ENCODE measurements around the gene CD200R1L.

The CD200R1L gene

GRCh38 chr3:112804021-112804420, 42.6 kb downstream of the CD200R1L start:
- TF ChIP-seq FOXP2 (optimal IDR thresholded peaks at IDR 0.05; ENCODE audit: borderline replicate concordance, extremely low read depth, extremely low read length, insufficient read depth) (no peak), POLR2AphosphoS5 (IDR thresholded peaks at IDR 0.05; ENCODE audit: low read depth, low read length) (no peak), TAF1 (IDR thresholded peaks at IDR 0.05; ENCODE audit: borderline replicate concordance, insufficient read depth, low read length) (no peak), SIN3A (IDR thresholded peaks at IDR 0.05; ENCODE audit: borderline replicate concordance, insufficient read depth, low read length) (no peak), REST (IDR thresholded peaks at IDR 0.05; ENCODE audit: insufficient read depth in 1 of 2, low read depth in 2 of 2, low read length in 2 of 2) (no peak)

- no peak for TF ChIP-seq REST (IDR thresholded peaks at IDR 0.05; ENCODE audit: insufficient read depth in 1 of 2, low read depth in 2 of 2, low read length in 2 of 2)
- no peak for TF ChIP-seq SIN3A (IDR thresholded peaks at IDR 0.05; ENCODE audit: borderline replicate concordance, insufficient read depth, low read length)
- TF ChIP-seq POLR2AphosphoS5 (IDR thresholded peaks at IDR 0.05; ENCODE audit: low read depth, low read length), result no peak
- no peak for TF ChIP-seq TAF1 (IDR thresholded peaks at IDR 0.05; ENCODE audit: borderline replicate concordance, insufficient read depth, low read length)
- TF ChIP-seq FOXP2 (optimal IDR thresholded peaks at IDR 0.05; ENCODE audit: borderline replicate concordance, extremely low read depth, extremely low read length, insufficient read depth), result no peak
These were observed 43.2 kb downstream of the CD200R1L start for GRCh38 chr3:112803467-112803866.

GRCh38 chr3:112802338-112802737, 44.3 kb downstream of the CD200R1L start:
- TF ChIP-seq SIN3A (IDR thresholded peaks at IDR 0.05; ENCODE audit: borderline replicate concordance, insufficient read depth, low read length) (no peak), FOXP2 (optimal IDR thresholded peaks at IDR 0.05; ENCODE audit: borderline replicate concordance, extremely low read depth, extremely low read length, insufficient read depth) (no peak)

- no peak for TF ChIP-seq POLR2AphosphoS5 (IDR thresholded peaks at IDR 0.05; ENCODE audit: low read depth, low read length)
- TF ChIP-seq REST (IDR thresholded peaks at IDR 0.05; ENCODE audit: insufficient read depth in 1 of 2, low read depth in 2 of 2, low read length in 2 of 2), result no peak
- no peak for TF ChIP-seq FOXP2 (optimal IDR thresholded peaks at IDR 0.05; ENCODE audit: borderline replicate concordance, extremely low read depth, extremely low read length, insufficient read depth)
- TF ChIP-seq SIN3A (IDR thresholded peaks at IDR 0.05; ENCODE audit: borderline replicate concordance, insufficient read depth, low read length), result no peak
- no peak for TF ChIP-seq TAF1 (IDR thresholded peaks at IDR 0.05; ENCODE audit: borderline replicate concordance, insufficient read depth, low read length)
These were observed 46.7 kb downstream of the CD200R1L start for GRCh38 chr3:112799946-112800345.

GRCh38 chr3:112794622-112795172, 52.0 kb downstream of the CD200R1L start:
- TF ChIP-seq TAF1 (IDR thresholded peaks at IDR 0.05; ENCODE audit: borderline replicate concordance, insufficient read depth, low read length) (no peak), SIN3A (IDR thresholded peaks at IDR 0.05; ENCODE audit: borderline replicate concordance, insufficient read depth, low read length) (no peak), REST (IDR thresholded peaks at IDR 0.05; ENCODE audit: insufficient read depth in 1 of 2, low read depth in 2 of 2, low read length in 2 of 2) (no peak), POLR2AphosphoS5 (IDR thresholded peaks at IDR 0.05; ENCODE audit: low read depth, low read length) (no peak), FOXP2 (optimal IDR thresholded peaks at IDR 0.05; ENCODE audit: borderline replicate concordance, extremely low read depth, extremely low read length, insufficient read depth) (no peak)

Data from PFSK-1 (cell line).